Activated T-cell treated with anti-CD3 and anti-CD28 coated beads, Interleukin-2, amount 50 U/mL, for 48 hours (primary cell): ENCODE measurements around the gene SDHC.

ENCODE experiments used
- DNase-seq, 2 experiments: peaks; one replicate each; pipeline ENCODE4 v3.0.0-alpha.2; 2020

The SDHC gene

GRCh38 chr1:161314201-161314981 is at the start of gene SDHC:
Gene SDHC, plus strand, starts transcription at chr1:161314381. Its CDS starts 25 bp downstream, at chr1:161314406.
- peak; percentile 89 to 91 for DNase-seq

GRCh38 chr1:161265305-161265704 is 48.9 kb upstream of the SDHC start:
- DNase-seq, result no peak

GRCh38 chr1:161266202-161266601 is 48.0 kb upstream of the SDHC start:
- no peak for DNase-seq

GRCh38 chr1:161266836-161267235 is 47.3 kb upstream of the SDHC start:
- no peak for DNase-seq

GRCh38 chr1:161267321-161267720 is 46.9 kb upstream of the SDHC start:
- DNase-seq, result no peak

GRCh38 chr1:161273402-161273801 is 40.8 kb upstream of the SDHC start:
- no peak for DNase-seq

GRCh38 chr1:161274874-161275273 is 39.3 kb upstream of the SDHC start:
- DNase-seq, result no peak

- DNase-seq, result no peak
These were observed 31.2 kb upstream of the SDHC start for GRCh38 chr1:161282991-161283390.

DNA sequence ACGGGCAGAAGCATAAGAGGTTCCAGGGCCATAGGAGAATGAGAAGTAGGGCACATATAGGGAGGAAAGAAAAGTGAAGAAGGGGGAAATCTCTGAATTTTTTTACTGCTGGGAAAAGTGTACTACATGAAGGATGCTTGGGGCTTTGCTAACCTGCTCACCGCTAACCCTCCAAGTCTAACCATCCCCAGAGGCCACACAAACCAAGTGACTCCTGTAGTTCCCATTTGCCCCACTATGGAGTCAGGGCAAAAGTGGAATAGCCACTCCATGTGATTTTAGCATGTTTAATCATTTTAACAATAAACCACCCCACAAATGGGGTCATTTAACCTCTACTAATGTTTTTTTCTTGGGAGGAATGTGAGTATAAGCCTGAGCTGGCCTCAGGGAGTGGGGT is 29.1 kb upstream of the SDHC start:
- DNase-seq, result no peak

- no peak for DNase-seq
These were observed 28.7 kb upstream of the SDHC start for GRCh38 chr1:161285521-161285920.

- no peak for DNase-seq
These were observed 26.6 kb upstream of the SDHC start for GRCh38 chr1:161287482-161288054.

GRCh38 chr1:161290779-161291178 is 23.4 kb upstream of the SDHC start:
- no peak for DNase-seq

GRCh38 chr1:161297415-161297814 is 16.8 kb upstream of the SDHC start:
- no peak for DNase-seq

DNA sequence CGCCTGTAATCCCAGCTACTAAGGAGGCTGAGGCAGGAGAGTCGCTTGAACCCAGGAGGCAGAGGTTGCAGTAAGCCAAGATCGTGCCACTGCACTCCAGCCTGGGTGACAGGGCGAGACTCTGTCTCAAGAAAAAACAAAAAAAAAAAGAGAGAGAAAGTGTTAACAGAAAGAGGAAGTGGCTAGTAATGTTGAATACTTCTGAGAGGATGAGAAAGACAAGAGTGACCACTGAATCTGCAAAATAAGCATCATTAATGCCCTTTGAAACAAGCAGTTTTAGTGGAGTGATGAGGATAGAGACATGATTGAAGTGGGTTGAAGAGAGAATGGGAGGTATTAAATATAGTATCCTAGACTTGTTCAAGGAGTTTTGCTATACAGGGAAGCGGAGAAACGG is 16.1 kb upstream of the SDHC start:
- DNase-seq, result no peak

DNA sequence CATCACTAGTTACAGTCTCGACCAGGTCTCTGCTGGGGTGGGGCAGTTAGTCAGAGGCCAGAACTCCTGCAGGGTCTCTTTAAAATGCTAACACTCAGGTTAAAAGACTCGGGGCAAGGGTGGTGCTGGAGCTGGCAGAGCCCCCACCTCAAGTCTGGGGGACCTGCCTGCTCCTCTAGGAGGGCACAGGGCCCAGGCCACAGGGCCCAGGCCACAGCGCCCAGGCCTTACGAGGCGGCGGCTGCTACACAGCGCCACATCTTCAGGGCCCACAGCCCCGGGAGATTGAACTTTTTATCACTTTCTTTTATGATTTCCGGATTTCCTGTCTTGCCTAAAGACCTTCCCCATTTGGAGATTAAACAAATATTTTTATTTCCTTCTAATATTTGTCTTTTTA is 14.8 kb upstream of the SDHC start:
- DNase-seq, result no peak

- no peak for DNase-seq
These were observed 13.7 kb upstream of the SDHC start for GRCh38 chr1:161300478-161300877.

DNA sequence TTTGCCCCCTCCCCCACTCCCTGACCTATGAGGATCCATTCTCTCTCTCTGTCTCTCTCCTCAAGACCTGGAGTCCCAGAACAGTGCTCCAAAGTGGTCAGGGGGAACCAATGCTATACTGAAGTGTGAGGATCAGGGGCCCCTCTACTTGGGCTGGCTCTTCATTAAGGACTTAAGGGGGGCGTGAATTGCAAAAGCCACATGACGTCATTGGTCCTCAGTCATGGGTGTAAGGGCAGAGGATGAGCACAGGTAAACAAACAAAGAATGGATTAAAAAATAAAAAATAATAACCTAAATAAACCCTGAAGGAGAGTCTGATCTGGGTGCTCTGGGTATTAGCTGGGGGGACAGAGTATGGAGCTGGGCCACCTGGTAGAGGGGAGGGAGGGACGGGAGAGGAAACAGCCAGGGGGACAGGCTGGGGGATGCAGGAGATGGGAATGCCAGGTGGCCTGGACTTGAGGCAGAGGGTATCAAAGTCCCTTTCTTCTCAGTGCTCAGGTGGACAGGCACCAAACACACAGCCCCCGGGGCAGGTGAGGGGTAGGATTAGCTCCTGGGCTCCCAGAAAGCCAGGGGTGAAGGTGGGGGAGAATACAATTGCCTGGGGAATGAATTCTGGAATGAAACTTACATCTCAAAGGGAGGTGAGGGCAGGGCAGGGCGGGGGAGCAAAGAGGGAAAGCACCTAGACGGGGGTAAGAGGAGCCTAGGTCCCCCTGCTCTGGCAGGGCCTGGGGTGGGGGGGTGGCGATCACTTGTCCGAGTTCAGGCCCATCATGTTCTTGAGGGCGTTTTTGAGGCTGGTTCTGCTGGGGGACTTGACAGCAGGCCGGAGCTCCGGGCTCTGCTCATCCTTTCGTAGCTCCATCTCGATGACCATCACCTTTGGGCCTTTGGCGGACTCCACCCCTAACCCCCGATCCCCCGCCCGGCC is 9.0 kb upstream of the SDHC start:
- peak in 1 of 2 experiments; percentile 22 for DNase-seq

GRCh38 chr1:161305867-161306519 is 8.2 kb upstream of the SDHC start:
- DNase-seq, result peak; percentile 92

- peak; percentile 23 to 35 for DNase-seq
These were observed 6.9 kb upstream of the SDHC start for GRCh38 chr1:161307230-161307768.

DNA sequence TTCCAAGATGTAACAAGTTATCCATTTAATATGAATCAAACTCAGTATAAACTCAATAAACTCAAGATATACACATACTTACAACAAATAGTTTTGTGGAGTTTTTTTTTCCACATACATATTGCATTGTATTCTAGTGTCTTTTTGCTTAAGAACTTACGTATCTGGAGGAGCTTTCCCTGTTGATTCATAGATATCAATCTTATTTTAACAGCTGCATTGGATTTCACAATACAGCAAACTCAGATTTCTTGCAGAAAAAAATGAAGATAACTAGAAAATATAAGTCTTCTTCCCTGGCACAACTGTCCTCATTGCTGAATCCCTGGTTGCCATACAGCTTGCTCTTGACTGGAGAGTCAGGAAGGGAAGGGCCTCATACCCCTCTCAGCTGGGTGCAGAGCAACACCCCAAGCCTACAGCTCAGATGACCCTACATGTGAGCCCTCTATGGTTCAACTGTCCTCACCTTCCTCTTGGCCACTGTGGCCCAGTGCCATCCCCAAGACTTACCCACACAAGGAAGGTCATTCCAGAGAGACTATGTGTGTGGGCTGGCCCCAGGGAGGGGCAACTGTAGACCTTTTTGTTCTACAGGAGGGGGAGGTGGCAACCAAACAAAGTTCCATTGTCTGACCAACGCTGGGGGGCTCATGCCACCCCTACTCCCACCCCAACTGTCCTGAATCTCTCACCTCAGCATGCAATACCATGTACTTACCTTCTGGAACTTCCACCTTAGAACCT is 6.1 kb upstream of the SDHC start:
- DNase-seq, result no peak

- DNase-seq, result no peak
These were observed 4.3 kb upstream of the SDHC start, which contains the start of gene MPZ for GRCh38 chr1:161309868-161310267. Gene MPZ, minus strand, starts transcription at chr1:161309968. Its CDS starts 63 bp downstream, at chr1:161309905.
